ENCODE measurements around the gene KTN1. TPM values are rescaled to one million over a fixed set of nuclear protein-coding genes. Genes with fewer than 3 reads are reported as not detected.

The KTN1 gene
- total RNA-seq, 1 donor from 2014 or later = 191 TPM

- no peak overlapping the region for H3K4me3 ChIP-seq
- H3K27ac Mint-ChIP-seq = no peak overlapping the region
Measured at GRCh38 chr14:55553791-55554190, 26.2 kb upstream of the KTN1 start.

GRCh38 chr14:55556929-55557623, 22.9 kb upstream of the KTN1 start:
- no peak overlapping the region for H3K4me2 ChIP-seq
- no peaks in the 10 kb centered on the region for H3K79me2 ChIP-seq (ENCODE audit: low read depth)
- no peaks in the 10 kb centered on the region for H3K36me3 Mint-ChIP-seq
- H3K36me3 ChIP-seq = no peaks in the 10 kb centered on the region
- no peak overlapping the region for H3K27ac ChIP-seq
- peaks cover 3% of the 10 kb centered on the region for H3K27me3 Mint-ChIP-seq (ENCODE audit: insufficient read depth, low read depth)
- TF ChIP-seq CTCF (IDR thresholded peaks at IDR 0.05) (no peak), EZH2phosphoT487 (IDR thresholded peaks at IDR 0.05) (no peak), EZH2 (IDR thresholded peaks at IDR 0.05) (no peak)
- H3K9ac ChIP-seq = no peak overlapping the region
- H3K27ac Mint-ChIP-seq = no peak overlapping the region
- H3K4me1 ChIP-seq = peaks cover 10% of the 10 kb centered on the region
- H3K9me3 Mint-ChIP-seq = peaks cover 2% of the 10 kb centered on the region
- H3F3A ChIP-seq (ENCODE audit: low read depth) = no peaks in the 10 kb centered on the region
- peak; percentile 31 for DNase-seq (ENCODE audit: low spot score)
- no peak overlapping the region for H3K4me3 Mint-ChIP-seq
- H2AFZ ChIP-seq (replicated peaks) = no peak overlapping the region
- H3K4me1 Mint-ChIP-seq = peaks cover 9% of the 10 kb centered on the region
- no peaks in the 10 kb centered on the region for H3K9me3 ChIP-seq (ENCODE audit: low read depth)
- H4K20me1 ChIP-seq (ENCODE audit: low read depth) = no peaks in the 10 kb centered on the region
- H3K4me3 ChIP-seq = no peak overlapping the region
- no peaks in the 10 kb centered on the region for H3K27me3 ChIP-seq

More at GRCh38 chr14:55553791-55554190, 26.2 kb upstream of the KTN1 start:
- Mint-ChIP-seq H3K36me3 (no peaks in the 10 kb centered on the region), H3K9me3 (peaks cover 2% of the 10 kb centered on the region), H3K4me1 (peaks cover 9% of the 10 kb centered on the region), H3K27me3 (ENCODE audit: insufficient read depth, low read depth) (peaks cover 3% of the 10 kb centered on the region), H3K4me3 (no peak overlapping the region)
- Histone ChIP-seq H3K9me3 (ENCODE audit: low read depth) (no peaks in the 10 kb centered on the region), H3K4me2 (no peak overlapping the region), H4K20me1 (ENCODE audit: low read depth) (no peaks in the 10 kb centered on the region), H3K36me3 (no peaks in the 10 kb centered on the region), H3F3A (ENCODE audit: low read depth) (no peaks in the 10 kb centered on the region), H2AFZ (replicated peaks) (no peak overlapping the region), H3K79me2 (ENCODE audit: low read depth) (no peaks in the 10 kb centered on the region), H3K27me3 (no peaks in the 10 kb centered on the region), H3K9ac (no peak overlapping the region), H3K4me1 (peaks cover 10% of the 10 kb centered on the region), H3K27ac (no peak overlapping the region)
- no peak for DNase-seq (ENCODE audit: low spot score)
- TF ChIP-seq EZH2phosphoT487 (IDR thresholded peaks at IDR 0.05) (no peak), EZH2 (IDR thresholded peaks at IDR 0.05) (no peak), CTCF (IDR thresholded peaks at IDR 0.05) (no peak)

- Histone ChIP-seq H3K9ac (no peak overlapping the region), H3F3A (ENCODE audit: low read depth) (no peaks in the 10 kb centered on the region), H3K36me3 (no peaks in the 10 kb centered on the region), H2AFZ (replicated peaks) (no peak overlapping the region), H3K4me3 (no peak overlapping the region), H3K79me2 (ENCODE audit: low read depth) (no peaks in the 10 kb centered on the region), H3K27ac (no peak overlapping the region), H3K9me3 (ENCODE audit: low read depth) (no peaks in the 10 kb centered on the region), H3K4me2 (no peak overlapping the region), H4K20me1 (ENCODE audit: low read depth) (no peaks in the 10 kb centered on the region), H3K27me3 (no peaks in the 10 kb centered on the region), H3K4me1 (peaks cover under 1% of the 10 kb centered on the region)
- Mint-ChIP-seq H3K4me1 (peaks cover 3% of the 10 kb centered on the region), H3K27ac (no peak overlapping the region), H3K36me3 (no peaks in the 10 kb centered on the region), H3K4me3 (no peak overlapping the region), H3K27me3 (ENCODE audit: insufficient read depth, low read depth) (peaks cover 2% of the 10 kb centered on the region), H3K9me3 (no peaks in the 10 kb centered on the region)
- TF ChIP-seq CTCF (IDR thresholded peaks at IDR 0.05) (no peak), EZH2phosphoT487 (IDR thresholded peaks at IDR 0.05) (no peak), EZH2 (IDR thresholded peaks at IDR 0.05) (no peak)
- DNase-seq (ENCODE audit: low spot score) = no peak
Measured at GRCh38 chr14:55562135-55562534, 17.9 kb upstream of the KTN1 start.

All from neural progenitor cell (in vitro differentiated cells).